Small intestine (tissue), 7 donors: Measurements from ENCODE around the gene B3GNT3. TPM values are rescaled to one million over a fixed set of nuclear protein-coding genes. Genes with fewer than 3 reads are reported as not detected.

Source experiments
- DNase-seq, 2 donors: peaks; one replicate each; pipeline versions ENCODE4 v3.0.0 to v3.0.0-alpha.2; 2013
- FAIRE-seq: peaks from 2 replicates; lab custom pipeline; 2012; peaks lifted over from hg19 to GRCh38; lab: Jason Lieb, UNC
- H3K27ac ChIP-seq, 3 donors: one replicate each; pipeline ENCODE4 v1.5.1; 2013; ENCODE audit warnings: low read length in 2 of 3, mild to moderate bottlenecking in 2 of 3, control low read depth in 1 of 3, inconsistent platforms in 1 of 3, low read depth in 1 of 3, moderate library complexity in 1 of 3
- H3K27me3 ChIP-seq, 3 donors: one replicate each; pipeline ENCODE4 v1.6.1; 2013; ENCODE audit warnings: low read length in 3 of 3, inconsistent platforms in 1 of 3; ENCODE audit not compliant: control insufficient read depth in 3 of 3, insufficient read depth in 3 of 3
- H3K36me3 ChIP-seq, 3 donors: one replicate each; pipeline ENCODE4 v1.6.1; 2013; ENCODE audit warnings: low read length in 3 of 3, inconsistent platforms in 1 of 3, low read depth in 1 of 3, mild to moderate bottlenecking in 1 of 3, moderate library complexity in 1 of 3; ENCODE audit not compliant: control insufficient read depth in 3 of 3, insufficient read depth in 2 of 3
- H3K4me1 ChIP-seq, 3 donors: one replicate each; pipeline ENCODE4 v1.6.1; 2013; ENCODE audit warnings: low read length in 2 of 3, inconsistent platforms in 1 of 3, low read depth in 1 of 3, mild to moderate bottlenecking in 1 of 3, moderate library complexity in 1 of 3; ENCODE audit not compliant: control insufficient read depth in 3 of 3, insufficient read depth in 2 of 3
- H3K4me3 ChIP-seq, 3 donors: one replicate each; pipeline ENCODE4 v1.5.1; 2013; ENCODE audit warnings: low read length in 3 of 3, control low read depth in 1 of 3, inconsistent platforms in 1 of 3, low read depth in 1 of 3, mild to moderate bottlenecking in 1 of 3, moderate library complexity in 1 of 3
- H3K9me3 ChIP-seq, 2 donors: one replicate each; pipeline ENCODE4 v1.6.1; 2013; ENCODE audit warnings: low read depth in 1 of 2, low read length in 1 of 2; ENCODE audit not compliant: control insufficient read depth in 2 of 2, insufficient read depth in 1 of 2
- WGBS, 3 donors: extraction: QIAGEN DNeasy Blood & Tissue Kit; methylation state at CpG; one replicate each; pipeline ENCODE4 v1.1.7; 2013; 5-methylcytosine and 5-hydroxymethylcytosine counted together
- polyA plus RNA-seq, 4 donors: library from polyadenylated mRNA; stranded (reverse) in 3 of 4; unstranded in 1 of 4; fragments of 200-250 nt in 3 of 4; fragments of 120-200 nt in 1 of 4; gene quantifications; one replicate each; pipeline versions ENCODE4 v1.2.1 to v1.2.3, GENCODE V29; 2013
- donor health status: healthy with polysubstance abuse.
- donor health status: control.
- donor health status: control.
- donor health status: Bipolar disorder and iron deficiency.
- donor health status: healthy.

B3GNT3 gene
- polyA plus RNA-seq, 4 donors, result 32.0 to 86.5 (median 41.2) TPM

DNA sequence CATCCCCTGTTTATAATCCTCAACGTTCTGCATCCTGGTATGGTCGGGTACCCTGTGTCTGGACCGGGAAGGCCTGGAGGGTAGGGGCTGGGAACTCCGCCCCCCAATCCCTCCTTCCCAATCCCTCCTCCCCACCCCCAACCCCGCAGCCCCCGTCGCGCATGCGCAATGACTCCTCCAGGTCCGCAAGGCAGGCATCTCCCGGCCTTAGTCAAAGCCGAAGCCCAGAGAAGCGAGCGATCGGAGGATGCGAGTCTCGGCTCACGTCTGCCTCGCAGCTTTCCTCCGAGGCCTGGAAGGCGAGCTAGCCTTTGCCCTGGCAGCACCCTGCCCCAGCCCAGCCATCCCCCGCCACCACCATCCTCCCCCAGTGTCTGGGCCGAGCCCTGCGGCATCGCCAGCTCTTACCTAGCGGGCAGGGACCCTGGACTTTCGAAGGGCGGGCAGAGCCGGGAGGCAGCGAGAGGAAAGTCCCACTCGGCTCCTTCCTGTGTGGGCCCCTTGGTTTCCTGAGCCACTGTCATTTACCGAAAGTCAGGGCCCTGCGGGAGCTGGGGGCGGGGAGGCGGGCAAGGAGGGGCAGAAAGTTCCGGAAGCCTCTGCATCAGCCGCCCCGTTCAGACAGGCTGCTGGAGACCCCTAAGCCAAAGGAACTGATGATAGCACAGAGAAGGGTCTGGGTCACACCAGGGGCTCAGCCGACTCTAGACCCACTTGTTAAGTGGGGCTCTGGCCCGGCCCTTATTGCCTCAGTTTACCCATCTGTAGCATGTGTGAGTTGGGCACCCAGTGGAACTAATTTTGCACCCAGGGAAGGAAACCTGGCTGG lies 52.8 kb downstream of the B3GNT3 start, which contains the start of gene JAK3:
JAK3 (minus strand) TSS at position 445 of the 829 bp plus-strand sequence. CDS start 3,565 bp downstream, outside the sequence.
- H3K9me3 ChIP-seq, result no peaks in the 10 kb centered on the region
- peaks cover 0 to 5% (median 0%) of the 10 kb centered on the region in 3 donors for H3K36me3 ChIP-seq
- DNase-seq, result peak; percentile 37 to 85
- FAIRE-seq, result no peak
- H3K4me3 ChIP-seq, result peak within 1 kb of the TSS; percentile 37 to 60 (median 42)
- 5 to 9% (median 9%) methylated on average over 38 to 40 of the region's 40 CpGs for WGBS, 3 donors
- H3K27ac ChIP-seq, result peak within 1 kb of the TSS; percentile 61 to 89 (median 81)
- H3K27me3 ChIP-seq, result peaks cover 0 to 6% (median 0%) of the 10 kb centered on the region in 3 donors
- H3K4me1 ChIP-seq, result peaks cover 0 to 4% (median 3%) of the 10 kb centered on the region in 3 donors

DNA sequence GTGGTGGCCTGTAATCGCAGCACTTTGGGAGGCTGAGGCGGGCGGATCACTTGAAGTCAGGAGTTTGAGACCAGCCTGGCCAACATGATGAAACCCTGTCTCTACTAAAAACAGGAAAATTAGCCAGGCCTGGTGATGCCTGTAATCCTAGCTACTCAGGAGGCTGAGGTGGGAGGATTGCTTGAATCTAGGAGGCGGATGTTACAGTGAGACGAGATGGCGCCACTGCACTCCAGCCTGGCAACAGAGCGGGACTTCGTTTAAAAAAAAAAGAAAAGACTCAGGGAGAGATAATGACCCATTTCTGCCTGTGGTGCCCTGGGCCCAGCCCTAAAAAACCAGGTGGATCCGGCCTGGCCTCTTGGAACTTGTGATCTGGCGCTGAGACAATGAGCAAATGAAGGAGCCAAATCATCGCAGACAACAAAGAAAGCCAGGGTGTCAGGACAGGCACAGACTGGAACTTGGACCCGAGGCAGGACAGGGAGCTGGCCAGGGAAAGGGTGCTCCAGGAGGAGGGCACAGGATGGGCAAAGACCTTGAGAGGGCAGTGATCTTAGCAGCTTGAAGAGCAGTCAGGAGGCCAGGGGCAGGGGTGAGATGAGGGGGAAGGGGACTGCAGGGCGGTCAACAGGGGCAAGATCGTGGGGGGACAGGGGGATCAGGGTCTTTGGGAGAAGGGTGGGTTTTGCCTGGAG lies 53.8 kb downstream of the B3GNT3 start:
- no peak for DNase-seq
- H3K36me3 ChIP-seq, result no peaks in the 10 kb centered on the region
- H3K27me3 ChIP-seq, result peaks cover 0 to 2% (median 0%) of the 10 kb centered on the region in 3 donors
- no peaks in the 10 kb centered on the region for H3K9me3 ChIP-seq
- H3K4me1 ChIP-seq, result peaks cover 0 to 4% (median 3%) of the 10 kb centered on the region in 3 donors
- no peak overlapping the region for H3K4me3 ChIP-seq
- 60 to 79% (median 71%) methylated on average over 14 of the region's 14 CpGs for WGBS, 3 donors
- H3K27ac ChIP-seq, result peak overlapping the region in 1 of 3 donors; percentile 89
- no peak for FAIRE-seq

DNA sequence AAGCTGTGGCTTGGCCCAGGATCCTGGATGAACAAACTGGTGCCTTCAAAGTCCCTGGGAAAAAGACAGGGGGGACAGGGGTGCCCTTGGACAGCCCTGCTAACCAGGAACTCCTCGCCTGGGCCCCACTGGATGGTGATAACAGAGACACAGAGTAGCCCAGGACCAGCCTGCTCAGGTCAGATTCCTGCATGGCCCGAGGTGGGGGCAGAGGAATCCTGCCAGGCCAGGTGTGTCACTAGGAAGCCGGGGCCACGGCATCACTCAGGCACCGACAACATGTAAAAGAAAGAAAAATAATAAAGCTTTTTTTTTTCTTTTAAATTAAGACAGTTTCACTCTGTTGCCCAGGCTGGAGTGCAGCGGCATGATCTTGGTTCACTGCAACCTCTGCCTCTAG lies 59.1 kb downstream of the B3GNT3 start:
- H3K27me3 ChIP-seq, result peaks cover 0 to 2% (median 0%) of the 10 kb centered on the region in 3 donors
- FAIRE-seq (no peak), DNase-seq (no peak)
- no peak overlapping the region for H3K4me3 ChIP-seq
- H3K9me3 ChIP-seq, result no peaks in the 10 kb centered on the region
- no peaks in the 10 kb centered on the region for H3K36me3 ChIP-seq
- WGBS, 3 donors, result 60 to 84% (median 68%) methylated on average over 6 of the region's 6 CpGs
- H3K27ac ChIP-seq, result no peak overlapping the region
- H3K4me1 ChIP-seq, result peaks cover 0 to 3% (median under 1%) of the 10 kb centered on the region in 3 donors

DNA sequence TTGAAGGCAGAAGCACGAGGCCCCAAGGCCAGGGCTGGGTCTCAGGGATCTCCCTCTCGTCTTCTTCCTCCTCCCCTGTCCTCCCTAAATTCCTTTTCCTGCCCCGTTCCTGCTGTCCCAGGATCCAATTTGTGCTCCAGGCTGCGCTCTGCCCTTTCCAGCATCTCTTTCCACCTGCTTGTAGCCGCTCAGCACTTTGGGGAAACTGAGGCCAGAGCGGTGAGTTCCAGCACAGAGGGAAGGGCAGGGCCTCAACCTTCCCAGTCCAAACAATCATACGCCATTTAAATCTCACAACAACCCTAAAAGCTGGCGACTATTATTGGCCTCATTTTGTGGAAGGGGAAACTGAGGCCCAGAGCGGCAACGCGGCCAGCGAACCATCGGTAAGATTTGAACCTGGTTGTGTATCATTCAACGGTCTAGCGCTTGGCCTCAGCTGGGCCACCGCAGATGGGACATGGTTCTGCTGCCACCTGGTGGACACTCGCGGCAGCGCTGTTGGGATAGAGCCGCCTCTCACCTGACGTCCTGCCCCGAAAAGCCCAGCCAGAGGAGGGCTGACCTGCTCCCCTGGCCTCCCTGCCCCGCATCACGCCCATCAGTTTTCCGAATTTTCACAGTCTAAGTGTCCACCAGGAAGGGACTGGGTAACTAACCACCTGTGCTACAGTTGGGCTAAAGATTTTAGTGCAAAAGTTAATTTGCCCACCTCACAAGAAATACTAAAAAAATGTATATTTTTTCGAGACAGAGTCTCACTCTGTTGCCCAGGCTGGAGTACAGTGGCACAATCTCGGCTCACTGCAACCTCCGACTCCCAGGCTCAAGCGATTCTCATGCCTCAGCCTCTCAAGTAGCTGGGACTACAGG lies 60.6 kb downstream of the B3GNT3 start:
- Histone ChIP-seq H3K4me3 (no peak overlapping the region), H3K27me3 (peaks cover 0 to 2% (median 0%) of the 10 kb centered on the region in 3 donors), H3K27ac (no peak overlapping the region), H3K9me3 (no peaks in the 10 kb centered on the region), H3K4me1 (peaks cover 0 to 4% (median 1%) of the 10 kb centered on the region in 3 donors), H3K36me3 (no peaks in the 10 kb centered on the region)
- FAIRE-seq, result no peak
- DNase-seq, result peak; percentile 74 to 87
- WGBS, 3 donors, result 10 to 15% (median 14%) methylated on average over 29 of the region's 29 CpGs

DNA sequence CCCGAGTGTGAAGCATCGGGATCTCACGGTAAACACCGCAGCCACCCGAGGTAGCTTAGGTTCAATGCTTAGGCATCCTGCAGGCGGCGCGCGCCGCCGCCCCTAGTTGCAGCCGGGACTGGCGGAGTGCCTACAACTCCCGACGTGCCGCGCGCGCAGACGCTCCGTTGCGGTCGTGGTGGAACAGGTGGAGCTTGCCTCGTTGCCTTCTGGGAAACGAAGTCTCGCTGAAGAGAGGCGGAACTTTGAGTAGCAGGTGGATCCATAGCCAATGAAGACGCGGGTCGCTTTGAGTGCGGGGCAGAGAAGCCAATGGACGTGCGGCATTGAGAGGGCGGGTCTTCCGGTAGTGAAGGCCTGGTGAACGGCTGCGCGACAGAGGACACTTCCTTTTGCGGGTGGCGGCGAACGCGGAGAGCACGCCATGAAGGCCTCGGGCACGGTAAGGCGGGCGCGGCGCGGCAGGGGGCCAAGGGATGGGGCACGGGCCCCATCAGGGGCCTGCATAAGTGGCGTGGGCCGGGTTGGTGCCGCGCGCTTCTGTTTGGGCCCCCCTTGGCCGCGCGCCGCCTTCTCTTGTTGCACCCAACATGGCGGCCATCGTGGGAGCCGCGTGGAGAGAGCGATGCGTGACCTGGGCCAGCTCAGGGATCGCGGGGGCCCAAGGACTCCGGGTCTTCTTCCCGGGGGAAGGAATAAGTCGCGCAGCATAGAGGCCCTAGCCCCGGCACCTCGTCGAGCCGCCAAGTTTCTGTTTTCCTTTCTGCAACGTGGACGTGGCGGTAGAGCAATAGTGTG lies 64.8 kb downstream of the B3GNT3 start, which contains the start of gene RPL18A:
RPL18A (plus strand) TSS at position 378 of the 798 bp plus-strand sequence; CDS start at position 425, 47 bp downstream.
- Histone ChIP-seq H3K4me1 (peaks cover 0 to 7% (median 1%) of the 10 kb centered on the region in 3 donors), H3K27ac (peak within 1 kb of the TSS; percentile 6 to 82 (median 23)), H3K36me3 (peaks cover 11 to 41% (median 24%) of the 10 kb centered on the region in 3 donors), H3K9me3 (no peaks in the 10 kb centered on the region), H3K4me3 (peak within 1 kb of the TSS; percentile 78 to 96 (median 87)), H3K27me3 (no peaks in the 10 kb centered on the region)
- DNase-seq, result peak; percentile 99 to 100
- 0 to 1% (median 0%) methylated on average over 70 to 80 of the region's 80 CpGs for WGBS, 3 donors
- FAIRE-seq, result peak; percentile 53

DNA sequence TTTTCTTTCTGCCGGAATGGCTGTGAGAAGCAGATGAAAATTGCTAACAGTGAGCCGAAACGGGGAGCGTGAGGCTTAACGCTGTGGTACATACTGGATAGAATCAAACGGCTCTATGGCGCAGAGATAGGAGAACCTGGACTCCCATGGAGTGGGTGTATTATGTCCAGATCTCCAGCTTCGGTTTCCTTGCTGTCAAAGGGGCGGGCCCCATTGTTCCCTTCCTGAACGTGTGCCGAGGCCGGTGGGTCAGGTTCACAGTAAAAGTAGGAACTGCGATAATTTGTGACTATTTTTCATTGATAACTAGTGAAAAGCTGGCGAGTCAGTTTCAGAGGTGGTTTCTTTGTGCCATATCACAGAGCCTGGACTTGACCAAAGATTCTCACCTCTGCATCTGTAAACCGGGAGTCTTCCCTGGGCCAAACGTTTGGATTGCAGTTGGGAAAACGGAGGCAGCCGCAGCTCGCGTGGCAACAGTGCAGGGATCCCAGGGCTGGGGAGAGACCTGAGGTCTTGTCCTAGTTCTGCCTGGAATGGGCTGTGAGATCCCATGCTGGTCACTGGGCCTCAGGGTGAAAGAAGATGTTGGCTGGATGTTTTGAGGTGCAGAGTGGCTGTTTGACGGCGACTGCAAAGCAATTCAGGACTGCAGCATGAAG lies 65.5 kb downstream of the B3GNT3 start:
- DNase-seq (no peak), FAIRE-seq (no peak)
- Histone ChIP-seq H3K27me3 (no peaks in the 10 kb centered on the region), H3K36me3 (peaks cover 11 to 47% (median 24%) of the 10 kb centered on the region in 3 donors), H3K9me3 (no peaks in the 10 kb centered on the region), H3K4me3 (peak overlapping the region; percentile 78 to 96 (median 87)), H3K27ac (peak overlapping the region in 2 of 3 donors; percentile 23 to 82), H3K4me1 (peaks cover 0 to 7% (median 1%) of the 10 kb centered on the region in 3 donors)
- 0 to 2% (median 1%) methylated on average over 22 of the region's 22 CpGs for WGBS, 3 donors

DNA sequence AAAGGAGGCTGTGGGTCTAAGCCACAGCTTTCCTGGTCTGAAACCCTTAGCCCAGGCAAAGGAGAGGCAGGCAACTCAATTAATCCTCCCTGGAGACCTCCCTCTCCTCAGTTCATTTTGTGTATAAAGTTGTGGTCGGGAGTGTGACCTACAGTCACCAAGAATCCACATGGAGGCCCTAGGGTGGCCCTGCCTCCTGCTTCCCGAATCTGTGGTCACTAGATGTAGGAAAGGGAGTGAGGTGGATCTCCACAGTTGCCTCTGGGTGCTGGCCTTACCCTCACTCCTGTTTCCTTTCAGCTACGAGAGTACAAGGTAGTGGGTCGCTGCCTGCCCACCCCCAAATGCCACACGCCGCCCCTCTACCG lies 66.0 kb downstream of the B3GNT3 start:
- peak overlapping the region in 2 of 3 donors; percentile 78 to 87 for H3K4me3 ChIP-seq
- no peaks in the 10 kb centered on the region for H3K9me3 ChIP-seq
- 16 to 32% (median 25%) methylated on average over 6 to 7 of the region's 7 CpGs for WGBS, 3 donors
- no peak for DNase-seq
- no peaks in the 10 kb centered on the region for H3K27me3 ChIP-seq
- peaks cover 0 to 9% (median 3%) of the 10 kb centered on the region in 3 donors for H3K4me1 ChIP-seq
- no peak for FAIRE-seq
- H3K27ac ChIP-seq, result peak overlapping the region in 1 of 3 donors; percentile 26
- peaks cover 11 to 52% (median 24%) of the 10 kb centered on the region in 3 donors for H3K36me3 ChIP-seq
